ENCODE results near the gene CAMTA1. TPM values are rescaled to one million over a fixed set of nuclear protein-coding genes. Genes with fewer than 3 reads are reported as not detected.

Gene CAMTA1
- total RNA-seq, 1 experiment from 2014 or later: 50.3 TPM

DNA sequence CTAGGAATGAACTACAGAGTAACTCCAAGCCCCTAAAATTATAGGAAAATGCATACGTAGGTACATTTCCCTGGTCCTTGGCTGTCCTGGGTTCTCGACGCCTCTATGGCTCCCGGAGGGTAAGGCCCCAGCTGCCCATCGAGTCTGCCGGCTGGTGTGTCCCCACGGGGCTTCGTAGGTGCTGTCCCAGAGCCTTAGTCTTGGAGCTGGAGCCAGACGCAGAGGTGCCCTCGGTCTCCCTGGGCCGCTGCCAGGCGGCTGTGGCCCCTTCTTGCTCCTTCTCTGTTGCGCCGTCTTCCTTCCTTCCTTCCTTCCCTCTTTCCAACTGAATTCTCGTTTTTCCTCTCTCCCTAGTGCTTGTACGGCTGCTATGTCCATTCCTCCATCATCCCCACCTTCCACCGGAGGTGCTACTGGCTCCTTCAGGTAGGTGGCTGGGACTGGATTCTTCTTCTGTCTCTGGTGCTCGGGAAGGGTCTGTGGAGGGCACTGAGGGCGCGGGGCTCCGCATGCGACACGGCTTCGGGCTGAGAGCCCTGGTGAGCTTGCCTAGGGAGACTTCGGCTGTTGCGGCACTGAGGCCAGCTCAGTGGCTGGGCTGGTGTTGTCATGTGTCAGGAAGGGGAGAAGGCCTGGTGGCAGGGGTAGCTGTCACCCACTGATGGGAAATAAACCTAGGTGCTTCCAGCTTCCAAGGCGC, 682.4 kb downstream of the CAMTA1 start:
- CTCF ChIA-PET: interaction anchor here (1.1 kb wide), 1 partner anchor 13 kb away, joined by 4 read pairs; no protein-coding TSS in a partner anchor
- DNase-seq: no peak

DNA sequence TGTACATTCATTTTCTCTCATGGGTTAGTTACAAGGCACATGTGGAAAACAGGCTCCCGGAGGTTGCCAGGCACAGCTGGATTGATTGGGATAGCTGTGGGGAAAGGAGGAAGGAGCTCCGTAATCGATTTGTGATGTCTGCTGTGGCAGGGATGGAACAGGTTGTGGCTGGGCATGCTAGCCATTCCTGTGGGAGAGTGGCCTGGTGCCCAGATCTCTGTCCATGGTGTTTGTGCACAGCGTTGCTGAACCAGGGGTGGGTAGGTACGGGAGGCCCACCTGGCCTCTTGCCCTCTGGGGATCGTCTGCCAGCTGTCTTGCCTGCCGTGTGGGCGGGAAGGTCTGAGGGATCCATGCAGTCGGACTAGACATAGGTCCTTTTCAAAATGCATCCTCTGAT, 683.0 kb downstream of the CAMTA1 start:
- no peaks in the 10 kb centered on the region for H3K36me3 Mint-ChIP-seq (ENCODE audit: insufficient read depth, unreplicated experiment)
- TF ChIP-seq, protein P1, sequence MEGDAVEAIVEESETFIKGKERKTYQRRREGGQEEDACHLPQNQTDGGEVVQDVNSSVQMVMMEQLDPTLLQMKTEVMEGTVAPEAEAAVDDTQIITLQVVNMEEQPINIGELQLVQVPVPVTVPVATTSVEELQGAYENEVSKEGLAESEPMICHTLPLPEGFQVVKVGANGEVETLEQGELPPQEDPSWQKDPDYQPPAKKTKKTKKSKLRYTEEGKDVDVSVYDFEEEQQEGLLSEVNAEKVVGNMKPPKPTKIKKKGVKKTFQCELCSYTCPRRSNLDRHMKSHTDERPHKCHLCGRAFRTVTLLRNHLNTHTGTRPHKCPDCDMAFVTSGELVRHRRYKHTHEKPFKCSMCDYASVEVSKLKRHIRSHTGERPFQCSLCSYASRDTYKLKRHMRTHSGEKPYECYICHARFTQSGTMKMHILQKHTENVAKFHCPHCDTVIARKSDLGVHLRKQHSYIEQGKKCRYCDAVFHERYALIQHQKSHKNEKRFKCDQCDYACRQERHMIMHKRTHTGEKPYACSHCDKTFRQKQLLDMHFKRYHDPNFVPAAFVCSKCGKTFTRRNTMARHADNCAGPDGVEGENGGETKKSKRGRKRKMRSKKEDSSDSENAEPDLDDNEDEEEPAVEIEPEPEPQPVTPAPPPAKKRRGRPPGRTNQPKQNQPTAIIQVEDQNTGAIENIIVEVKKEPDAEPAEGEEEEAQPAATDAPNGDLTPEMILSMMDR (IDR thresholded peaks at IDR 0.05; ENCODE audit: unreplicated experiment): no peak
- H3K4me3 Mint-ChIP-seq (ENCODE audit: low read depth, unreplicated experiment): no peak overlapping the region
- CTCF ChIA-PET: interaction anchor here (1.1 kb wide), 1 partner anchor 14 kb away, joined by 4 read pairs; no protein-coding TSS in a partner anchor
- peaks cover 20% of the 10 kb centered on the region for H3K4me1 Mint-ChIP-seq (ENCODE audit: low read depth, unreplicated experiment)
- no peak for DNase-seq
- no peaks in the 10 kb centered on the region for H3K9me3 Mint-ChIP-seq (ENCODE audit: low read depth, unreplicated experiment)
- intact Hi-C loops (cut with micrococcal nuclease; ENCODE audit: unreplicated experiment): no loop called here
- no TSS peak for BruUV-seq (replicated peaks)
- peaks cover 46% of the 10 kb centered on the region for H3K27me3 Mint-ChIP-seq (ENCODE audit: unreplicated experiment)
- H3K27ac Mint-ChIP-seq (ENCODE audit: unreplicated experiment): no peak overlapping the region

More for the DNA sequence above, 682.4 kb downstream of the CAMTA1 start:
- no TSS peak for BruUV-seq (replicated peaks)
- peaks cover 20% of the 10 kb centered on the region for H3K4me1 Mint-ChIP-seq (ENCODE audit: low read depth, unreplicated experiment)
- H3K27ac Mint-ChIP-seq (ENCODE audit: unreplicated experiment): no peak overlapping the region
- no peak overlapping the region for H3K4me3 Mint-ChIP-seq (ENCODE audit: low read depth, unreplicated experiment)
- intact Hi-C loops (cut with micrococcal nuclease; ENCODE audit: unreplicated experiment): no loop called here
- no peaks in the 10 kb centered on the region for H3K36me3 Mint-ChIP-seq (ENCODE audit: insufficient read depth, unreplicated experiment)
- no peaks in the 10 kb centered on the region for H3K9me3 Mint-ChIP-seq (ENCODE audit: low read depth, unreplicated experiment)
- TF ChIP-seq, protein P1 (IDR thresholded peaks at IDR 0.05; ENCODE audit: unreplicated experiment): no peak
- peaks cover 53% of the 10 kb centered on the region for H3K27me3 Mint-ChIP-seq (ENCODE audit: unreplicated experiment)

GRCh38 chr1:7469255-7469938, 684.1 kb downstream of the CAMTA1 start:
- no peak overlapping the region for H3K27ac Mint-ChIP-seq (ENCODE audit: unreplicated experiment)
- H3K9me3 Mint-ChIP-seq (ENCODE audit: low read depth, unreplicated experiment): no peaks in the 10 kb centered on the region
- TF ChIP-seq, protein P1 (IDR thresholded peaks at IDR 0.05; ENCODE audit: unreplicated experiment): no peak
- no TSS peak for BruUV-seq (replicated peaks)
- H3K4me3 Mint-ChIP-seq (ENCODE audit: low read depth, unreplicated experiment): no peak overlapping the region
- no peaks in the 10 kb centered on the region for H3K36me3 Mint-ChIP-seq (ENCODE audit: insufficient read depth, unreplicated experiment)
- intact Hi-C loops (cut with micrococcal nuclease; ENCODE audit: unreplicated experiment): no loop called here
- peaks cover 20% of the 10 kb centered on the region for H3K4me1 Mint-ChIP-seq (ENCODE audit: low read depth, unreplicated experiment)
- DNase-seq: no peak
- CTCF ChIA-PET: no interaction called here
- H3K27me3 Mint-ChIP-seq (ENCODE audit: unreplicated experiment): peaks cover 38% of the 10 kb centered on the region

- BruUV-seq (replicated peaks): no TSS peak
Observed at GRCh38 chr1:7470904-7471638, 685.8 kb downstream of the CAMTA1 start.

More at GRCh38 chr1:7470904-7471638, 685.8 kb downstream of the CAMTA1 start:
- Mint-ChIP-seq H3K4me1 (ENCODE audit: low read depth, unreplicated experiment) (peaks cover 20% of the 10 kb centered on the region), H3K4me3 (ENCODE audit: low read depth, unreplicated experiment) (no peak overlapping the region), H3K9me3 (ENCODE audit: low read depth, unreplicated experiment) (no peaks in the 10 kb centered on the region), H3K27ac (ENCODE audit: unreplicated experiment) (no peak overlapping the region), H3K36me3 (ENCODE audit: insufficient read depth, unreplicated experiment) (no peaks in the 10 kb centered on the region), H3K27me3 (ENCODE audit: unreplicated experiment) (peaks cover 48% of the 10 kb centered on the region)
- intact Hi-C loops (cut with micrococcal nuclease; ENCODE audit: unreplicated experiment): no loop called here
- peak; percentile 65 for DNase-seq
- TF ChIP-seq, protein P1 (IDR thresholded peaks at IDR 0.05; ENCODE audit: unreplicated experiment): no peak
- CTCF ChIA-PET: interaction anchor here (0.6 to 1.0 kb wide), 2 partner anchors 10 to 42 kb away, joined by 3 to 4 read pairs; no protein-coding TSS in a partner anchor
